Lung (tissue), 12 donors: Measurements from ENCODE around the gene NPHP4. TPM values are rescaled to one million over a fixed set of nuclear protein-coding genes. Genes with fewer than 3 reads are reported as not detected.

Experiments
- ATAC-seq: fragments of 200-7000 bp; cut with Tn5 transposase; one replicate; pipeline ENCODE4 v1.9.1; 2020; ENCODE audit warnings: moderate number of reproducible peaks; ENCODE audit not compliant: insufficient read depth, low FRiP score
- DNase-seq, 3 donors: peaks; one replicate each; pipeline ENCODE4 v3.0.0-alpha.2; 2013 to 2017
- H3K27ac ChIP-seq, 2 donors: one replicate each; pipeline ENCODE4 v1.5.1; 2013; ENCODE audit warnings: mild to moderate bottlenecking in 2 of 2, moderate library complexity in 2 of 2, control low read depth in 1 of 2, inconsistent platforms in 1 of 2, low read depth in 1 of 2, low read length in 1 of 2
- H3K27me3 ChIP-seq, 3 donors: one replicate each; pipeline ENCODE4 v1.5.1; 2013; ENCODE audit warnings: low read length in 2 of 3; ENCODE audit not compliant: control insufficient read depth in 3 of 3, insufficient read depth in 3 of 3
- H3K36me3 ChIP-seq, 4 donors: one replicate each; pipeline ENCODE4 v1.5.1; 2013; ENCODE audit warnings: low read length in 4 of 4, mild to moderate bottlenecking in 1 of 4, moderate library complexity in 1 of 4; ENCODE audit not compliant: control insufficient read depth in 4 of 4, insufficient read depth in 4 of 4
- H3K4me1 ChIP-seq, 5 donors: one replicate each; pipeline ENCODE4 v1.5.1; 2013; ENCODE audit warnings: low read length in 5 of 5, mild to moderate bottlenecking in 2 of 5, moderate library complexity in 1 of 5; ENCODE audit not compliant: control insufficient read depth in 5 of 5, insufficient read depth in 5 of 5
- H3K4me3 ChIP-seq: one replicate; pipeline ENCODE4 v1.5.1; 2013; ENCODE audit warnings: mild to moderate bottlenecking, control low read depth, moderate library complexity
- H3K9ac ChIP-seq, 2 donors: one replicate each; pipeline ENCODE4 v1.5.1; 2013; ENCODE audit warnings: low read length in 2 of 2, control low read depth in 1 of 2; ENCODE audit not compliant: insufficient read depth in 1 of 2
- H3K9me3 ChIP-seq, 4 donors: one replicate each; pipeline ENCODE4 v1.5.1; 2013; ENCODE audit warnings: low read length in 3 of 4, mild to moderate bottlenecking in 1 of 4, moderate library complexity in 1 of 4; ENCODE audit not compliant: control insufficient read depth in 4 of 4, insufficient read depth in 3 of 4
- CTCF ChIP-seq: IDR thresholded peaks from 2 replicates; pipeline ENCODE4 v1.5.1; 2012; ENCODE audit warnings: mild to moderate bottlenecking; ENCODE audit errors: control extremely low read depth, extremely low read depth
- WGBS, 2 donors: extraction: QIAGEN DNeasy Blood & Tissue Kit; methylation state at CpG; one replicate each; pipeline ENCODE4 v1.1.7; 2013; 5-methylcytosine and 5-hydroxymethylcytosine counted together
- polyA plus RNA-seq, 2 donors: library from polyadenylated mRNA; stranded (reverse); fragments of 200-250 nt; gene quantifications; one replicate each; pipeline ENCODE4 v1.2.1, GENCODE V29; 2013
- total RNA-seq, 2 donors: library from RNA; depleted of rRNA in 1 of 2; stranded (reverse); fragments of >200 nt in 1 of 2; gene quantifications; one replicate each; pipeline ENCODE4 v1.2.1, GENCODE V29; 2014 to 2021
- donor health status: control.
- donor health status: control.
- donor health status: Bipolar disorder and iron deficiency.
- donor health status: healthy.
- donor health status: DM: yes; HTN: yes; CAD: no.

The NPHP4 gene
- total and polyA plus RNA-seq, 4 donors: 6.0 to 23.3 (median 11.1) TPM

- no peaks in the 10 kb centered on the region for H3K4me1 ChIP-seq
- no peak overlapping the region for H3K9ac ChIP-seq
- H3K9me3 ChIP-seq: peaks cover 0 to 3% (median 0%) of the 10 kb centered on the region in 4 donors
- ATAC-seq (no peak), DNase-seq (no peak)
- no peaks in the 10 kb centered on the region for H3K36me3 ChIP-seq
- no peak overlapping the region for H3K4me3 ChIP-seq
- TF ChIP-seq CTCF: no peak
- no peak overlapping the region for H3K27ac ChIP-seq
- WGBS, 2 donors: 53% methylated on average over 24 to 26 of the region's 26 CpGs
- H3K27me3 ChIP-seq: peaks cover 0 to 11% (median 0%) of the 10 kb centered on the region in 3 donors
These were observed 161.2 kb downstream of the NPHP4 start for GRCh38 chr1:5830771-5831599.

DNA sequence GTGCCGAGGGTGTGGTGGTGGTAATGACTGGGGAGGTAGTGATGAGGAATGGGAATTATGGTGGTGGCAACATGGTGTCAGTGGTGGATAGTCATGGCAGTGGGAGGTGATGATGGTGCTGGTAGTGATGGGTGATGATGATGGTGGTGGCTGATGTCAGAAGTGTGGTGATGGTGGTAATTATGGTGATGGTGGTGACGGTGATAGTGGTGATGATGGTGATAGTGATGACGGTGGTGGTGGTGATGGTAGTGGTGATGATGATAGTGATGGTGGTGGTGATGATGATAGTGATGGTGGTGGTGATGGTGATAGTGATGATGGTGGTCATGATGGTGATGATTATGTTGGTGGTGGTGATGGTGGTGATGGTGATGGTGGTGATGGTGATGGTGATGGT, 162.8 kb downstream of the NPHP4 start:
- Histone ChIP-seq H3K27me3 (peaks cover 0 to 8% (median 0%) of the 10 kb centered on the region in 3 donors), H3K27ac (no peak overlapping the region), H3K4me3 (no peak overlapping the region), H3K9me3 (peaks cover 0 to 3% (median 0%) of the 10 kb centered on the region in 4 donors), H3K9ac (no peak overlapping the region), H3K4me1 (no peaks in the 10 kb centered on the region), H3K36me3 (no peaks in the 10 kb centered on the region)
- 89 to 93% methylated on average over 3 of the region's 3 CpGs for WGBS, 2 donors
- ATAC-seq (no peak), DNase-seq (no peak)
- TF ChIP-seq CTCF: no peak

GRCh38 chr1:5828308-5828935, 163.8 kb downstream of the NPHP4 start:
- no peak overlapping the region for H3K9ac ChIP-seq
- H3K4me3 ChIP-seq: no peak overlapping the region
- TF ChIP-seq CTCF: no peak
- DNase-seq: no peak
- H3K27ac ChIP-seq: no peak overlapping the region
- WGBS, 2 donors: 72 to 81% methylated on average over 11 of the region's 11 CpGs
- H3K9me3 ChIP-seq: peaks cover 0 to under 1% (median 0%) of the 10 kb centered on the region in 4 donors
- peaks cover 0 to 8% (median 0%) of the 10 kb centered on the region in 3 donors for H3K27me3 ChIP-seq
- no peak for ATAC-seq
- no peaks in the 10 kb centered on the region for H3K36me3 ChIP-seq
- no peaks in the 10 kb centered on the region for H3K4me1 ChIP-seq
